ENCODE measurements around the gene CCL3.

- TF ChIP-seq POLR2A (IDR thresholded peaks at IDR 0.05; ENCODE audit: borderline replicate concordance, extremely low read depth, insufficient read depth, insufficient read length) (no peak), CTCF (IDR thresholded peaks at IDR 0.05 in 2 of 3, conservative IDR thresholded peaks at IDR 0.05 in 1 of 3; ENCODE audit: borderline replicate concordance in 1 of 3, insufficient read depth in 1 of 3, low read depth in 2 of 3, low read length in 2 of 3) (no peak), EZH2 (IDR thresholded peaks at IDR 0.05) (no peak), REST (IDR thresholded peaks at IDR 0.05; ENCODE audit: low read depth) (no peak), SP1 (IDR thresholded peaks at IDR 0.05; ENCODE audit: low read depth) (no peak), EGR1 (IDR thresholded peaks at IDR 0.05; ENCODE audit: low read depth) (no peak), EZH2phosphoT487 (IDR thresholded peaks at IDR 0.05; ENCODE audit: borderline replicate concordance) (no peak), POLR2AphosphoS5 (IDR thresholded peaks at IDR 0.05; ENCODE audit: low read depth, low read length) (no peak), SRF (IDR thresholded peaks at IDR 0.05; ENCODE audit: low read depth) (no peak), TCF7L2 (IDR thresholded peaks at IDR 0.05; ENCODE audit: borderline replicate concordance, extremely low read depth, insufficient read depth, insufficient read length) (no peak), MAX (IDR thresholded peaks at IDR 0.05) (no peak), CEBPB (IDR thresholded peaks at IDR 0.05; ENCODE audit: low read depth) (no peak), ELF1 (IDR thresholded peaks at IDR 0.05; ENCODE audit: borderline replicate concordance, low read depth) (no peak)
Measured at GRCh38 chr17:36128411-36128978, 38.6 kb upstream of the CCL3 start.
